ENCODE data around the gene CTU2. TPM values are rescaled to one million over a fixed set of nuclear protein-coding genes. Genes with fewer than 3 reads are reported as not detected.
A peak's percentile ranks its signal among the peaks of the same experiment; 100 is the strongest.

The CTU2 gene
- total and polyA plus RNA-seq, 2 of the 8 experiments (the other 6 are each of a cell fraction or from before 2014, with no cell fraction given), result 32.7 to 42.9 TPM

DNA sequence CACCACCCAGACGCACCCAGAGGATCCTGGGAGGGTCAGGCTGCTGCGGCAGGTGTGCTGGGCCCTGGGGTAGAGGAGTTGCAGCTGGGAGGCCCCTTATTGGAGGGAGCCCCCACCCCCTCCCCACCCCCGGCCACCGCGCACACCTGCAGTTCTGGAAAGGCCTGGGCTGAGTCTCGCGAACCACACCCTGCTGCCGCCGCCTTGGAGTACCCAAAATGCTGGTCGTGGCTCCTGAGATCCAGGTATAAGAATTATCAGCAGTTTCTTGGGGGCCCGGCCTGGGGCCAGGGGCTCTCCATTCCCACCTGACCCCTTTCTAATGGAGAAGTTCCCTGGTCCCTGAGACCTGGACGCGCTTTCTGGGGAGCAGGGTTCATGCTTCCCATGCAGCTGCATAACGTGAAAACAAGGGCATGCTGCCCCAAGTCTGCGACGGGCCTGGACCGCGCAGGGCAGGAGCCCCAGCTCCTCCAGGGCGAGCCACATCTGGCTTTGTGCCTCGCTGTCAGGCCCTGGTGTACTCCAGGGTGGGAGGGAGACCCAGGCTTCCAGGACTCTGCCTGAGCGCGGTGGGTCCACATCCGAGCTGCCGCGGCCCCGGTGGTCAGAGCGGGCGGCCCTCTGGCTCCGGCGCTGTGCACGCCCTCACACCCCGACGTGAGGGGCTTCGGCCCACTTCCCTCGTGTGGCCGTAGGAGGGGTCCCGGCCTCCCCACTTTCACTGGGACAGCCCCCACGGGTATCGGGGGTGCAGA lies 12.7 kb upstream of the CTU2 start:
- H2BK120ac ChIP-seq (replicated peaks; ENCODE audit: low read depth, low read length), result no peak overlapping the region
- CTCF ChIA-PET (ENCODE audit: partially characterized antibody), result interaction anchor here (0.6 to 6.5 kb wide), 7 partner anchors 9 to 22 kb away, joined by 3 to 37 read pairs (median 5); no protein-coding TSS in a partner anchor
- WGBS, 2 experiments (ENCODE audit: extremely low coverage in 1 of 2, insufficient coverage in 1 of 2, insufficient read length in 1 of 2, insufficient replicate concordance in 2 of 2, low coverage in 1 of 2, low lambda C conversion rate in 2 of 2, missing lambda C conversion rate in 1 of 2), result 90% methylated on average over 27 of the region's 39 CpGs; no CpG with 5 or more reads in 1 of the 2 experiments
- no peaks in the 10 kb centered on the region for H3K79me2 ChIP-seq (ENCODE audit: control insufficient read depth in 1 of 2, insufficient read depth in 2 of 2, low read length in 2 of 2)
- H3K36me3 ChIP-seq (ENCODE audit: control insufficient read depth in 2 of 4, insufficient read depth in 4 of 4, low read length in 3 of 4), result peaks cover 0 to 13% (median 4%) of the 10 kb centered on the region in 4 experiments; a peak in 3 of 8 replicates
- H3K23ac ChIP-seq (ENCODE audit: insufficient read length), result no peak overlapping the region
- H3K4me1 ChIP-seq (replicated peaks in 1 of 4; ENCODE audit: control insufficient read depth in 3 of 4, insufficient read depth in 4 of 4, low read length in 3 of 4), result no peaks in the 10 kb centered on the region; a peak in 1 of 7 replicates
- H3K27ac ChIP-seq (ENCODE audit: low read depth, low read length), result no peak overlapping the region
- no peak overlapping the region for H3K56ac ChIP-seq (replicated peaks; ENCODE audit: insufficient read length, low read depth, low read length)
- no peak overlapping the region for H3K14ac ChIP-seq (ENCODE audit: insufficient read length)
- H3K79me1 ChIP-seq (ENCODE audit: low read depth, low read length), result no peaks in the 10 kb centered on the region
- no peak overlapping the region for H2AK5ac ChIP-seq (ENCODE audit: low read depth, low read length)
- H3K18ac ChIP-seq (ENCODE audit: extremely low read depth, low read length), result no peak overlapping the region
- no peak overlapping the region for H4K91ac ChIP-seq (replicated peaks; ENCODE audit: insufficient read length, low read length)
- FAIRE-seq (no peak), DNase-seq (ENCODE audit: low read depth in 1 of 2, low spot score in 2 of 2) (no peak)
- POLR2A ChIA-PET (ENCODE audit: partially characterized antibody), result interaction anchor here (1.0 to 1.1 kb wide), 2 partner anchors 10 to 11 kb away, joined by 3 read pairs; no protein-coding TSS in a partner anchor
- no peak overlapping the region for H4K5ac ChIP-seq (ENCODE audit: insufficient read length, low read depth, low read length)
- H2AFZ ChIP-seq (ENCODE audit: low read length), result no peak overlapping the region
- H2BK5ac ChIP-seq (ENCODE audit: low read depth, low read length), result no peak overlapping the region
- no peak overlapping the region for H3K4me2 ChIP-seq (ENCODE audit: insufficient read depth in 1 of 2, low read depth in 2 of 2, low read length in 2 of 2)
- no peaks in the 10 kb centered on the region for H3K9me3 ChIP-seq (ENCODE audit: insufficient read depth in 2 of 2, low read depth in 1 of 2, low read length in 1 of 2)
- no peak overlapping the region for H3K4ac ChIP-seq (replicated peaks; ENCODE audit: insufficient read length, low read depth, low read length)
- H3K4me3 ChIP-seq (ENCODE audit: extremely low read depth in 1 of 4, insufficient read depth in 2 of 4, low read depth in 3 of 4, low read length in 4 of 4), result no peak overlapping the region
- peak overlapping the region; percentile 61; the same call in 1 of the 2 replicates for H2BK15ac ChIP-seq (ENCODE audit: low read length)
- H3K27me3 ChIP-seq (replicated peaks in 1 of 4; ENCODE audit: control insufficient read depth in 3 of 4, extremely low read depth in 1 of 4, insufficient read depth in 3 of 4, low read length in 3 of 4), result no peaks in the 10 kb centered on the region
- H3K23me2 ChIP-seq (ENCODE audit: low read depth, low read length), result no peaks in the 10 kb centered on the region
- H4K20me1 ChIP-seq (replicated peaks in 1 of 2; ENCODE audit: control insufficient read depth in 1 of 2, insufficient read depth in 2 of 2, low read length in 2 of 2), result peaks cover 0 to 3% of the 10 kb centered on the region in 2 experiments
- no peak overlapping the region for H3K9ac ChIP-seq (replicated peaks in 1 of 4; ENCODE audit: extremely low read depth in 1 of 4, low read depth in 3 of 4, low read length in 3 of 4)
- peak overlapping the region; percentile 57; the same call in 1 of the 2 replicates for H4K8ac ChIP-seq (ENCODE audit: extremely low read depth, insufficient read depth, low read length)
- H2BK12ac ChIP-seq (ENCODE audit: low read depth, low read length), result no peak overlapping the region
- no peak overlapping the region for H2BK20ac ChIP-seq (ENCODE audit: low read length)
- TF ChIP-seq CBX5 (IDR thresholded peaks at IDR 0.05; ENCODE audit: low read depth, low read length), result no peak
- TF ChIP-seq ASH2L (IDR thresholded peaks at IDR 0.05; ENCODE audit: low read length), result no peak
- TF ChIP-seq YY1 (IDR thresholded peaks at IDR 0.05; ENCODE audit: low read depth, low read length), result no peak
- TF ChIP-seq TAF1 (IDR thresholded peaks at IDR 0.05; ENCODE audit: low read depth, low read length), result no peak
- no peak for TF ChIP-seq KDM4A (IDR thresholded peaks at IDR 0.05; ENCODE audit: low read depth, low read length, severe bottlenecking)
- TF ChIP-seq KDM5A (IDR thresholded peaks at IDR 0.05; ENCODE audit: low read length), result no peak
- no peak for TF ChIP-seq SAP30 (IDR thresholded peaks at IDR 0.05; ENCODE audit: insufficient read depth, insufficient replicate concordance, low read length)
- no peak for TF ChIP-seq SP4 (IDR thresholded peaks at IDR 0.05; ENCODE audit: low read length)
- no peak for TF ChIP-seq RXRA (IDR thresholded peaks at IDR 0.05; ENCODE audit: insufficient read depth, low read depth, low read length)
- no peak for TF ChIP-seq EP300 (IDR thresholded peaks at IDR 0.05; ENCODE audit: borderline replicate concordance in 1 of 2, low read depth in 2 of 2, low read length in 2 of 2)
- no peak for TF ChIP-seq SIN3A (conservative IDR thresholded peaks at IDR 0.05 in 1 of 2, IDR thresholded peaks at IDR 0.05 in 1 of 2; ENCODE audit: low read depth in 1 of 2, low read length in 2 of 2)
- no peak for TF ChIP-seq POLR2AphosphoS5 (IDR thresholded peaks at IDR 0.05; ENCODE audit: low read depth, low read length)

All from H1 (cell line).